GM12864 (cell line): ENCODE results near the gene NRM.
"Not testable (repeated sequence)": the region's sequence is repeated elsewhere in the genome, so short reads cannot be mapped to it uniquely, and the experiment has no call there.

Source experiments
- DNase-seq: peaks from one replicate; pipeline ENCODE4 v3.0.0-alpha.2; 2011; ENCODE audit warnings: low read depth
- H3K4me3 ChIP-seq: 2 replicates; pipeline ENCODE4 v1.5.1; 2011; ENCODE audit warnings: mild to moderate bottlenecking, low read depth, low read length, control low read depth
- TF ChIP-seq, protein P1 (sequence below): IDR thresholded peaks from 2 replicates; pipeline ENCODE4 v1.5.1; 2011; ENCODE audit warnings: low read depth, mild to moderate bottlenecking, moderate library complexity, low read length, control low read depth, inconsistent platforms; ENCODE audit errors: missing control alignments

NRM gene

DNA sequence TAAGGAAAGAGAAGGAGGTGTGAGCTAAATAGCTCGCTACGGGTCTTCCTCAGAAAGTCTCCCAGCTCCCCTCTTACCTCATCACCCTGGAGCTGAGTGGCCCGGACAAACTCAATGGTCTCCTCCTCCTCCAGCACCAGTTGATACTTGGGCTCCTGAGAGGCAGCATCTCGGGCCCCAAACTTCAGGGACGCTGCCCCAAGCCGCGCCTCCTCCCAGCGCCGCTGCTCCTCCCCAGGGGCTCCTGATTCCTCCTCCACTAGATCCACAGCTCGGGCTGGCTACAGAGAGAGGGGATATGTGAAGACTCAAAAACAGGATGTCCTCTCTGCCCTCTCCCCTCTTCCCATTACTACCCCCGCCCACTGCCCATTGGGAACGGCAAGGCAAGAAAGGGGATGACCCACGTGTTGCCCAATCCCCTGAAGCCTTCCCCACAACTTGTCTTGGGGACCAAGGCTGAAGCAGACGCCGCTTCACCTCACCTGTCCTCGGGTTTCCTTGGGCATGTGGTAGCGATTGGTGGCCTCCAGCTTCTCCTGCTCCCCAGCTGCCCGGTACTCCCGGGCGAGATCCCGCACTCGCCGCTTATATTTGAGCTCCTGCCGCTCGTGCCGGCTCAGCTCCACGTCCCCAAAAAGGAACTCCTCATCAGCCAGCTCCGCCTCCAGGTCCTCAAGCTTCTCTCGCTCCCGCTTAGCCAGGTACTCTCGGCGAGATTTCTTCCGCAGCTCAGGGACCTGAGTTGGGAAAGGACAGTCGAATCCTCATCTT is 25.6 kb downstream of the NRM start:
- TF ChIP-seq, protein P1, sequence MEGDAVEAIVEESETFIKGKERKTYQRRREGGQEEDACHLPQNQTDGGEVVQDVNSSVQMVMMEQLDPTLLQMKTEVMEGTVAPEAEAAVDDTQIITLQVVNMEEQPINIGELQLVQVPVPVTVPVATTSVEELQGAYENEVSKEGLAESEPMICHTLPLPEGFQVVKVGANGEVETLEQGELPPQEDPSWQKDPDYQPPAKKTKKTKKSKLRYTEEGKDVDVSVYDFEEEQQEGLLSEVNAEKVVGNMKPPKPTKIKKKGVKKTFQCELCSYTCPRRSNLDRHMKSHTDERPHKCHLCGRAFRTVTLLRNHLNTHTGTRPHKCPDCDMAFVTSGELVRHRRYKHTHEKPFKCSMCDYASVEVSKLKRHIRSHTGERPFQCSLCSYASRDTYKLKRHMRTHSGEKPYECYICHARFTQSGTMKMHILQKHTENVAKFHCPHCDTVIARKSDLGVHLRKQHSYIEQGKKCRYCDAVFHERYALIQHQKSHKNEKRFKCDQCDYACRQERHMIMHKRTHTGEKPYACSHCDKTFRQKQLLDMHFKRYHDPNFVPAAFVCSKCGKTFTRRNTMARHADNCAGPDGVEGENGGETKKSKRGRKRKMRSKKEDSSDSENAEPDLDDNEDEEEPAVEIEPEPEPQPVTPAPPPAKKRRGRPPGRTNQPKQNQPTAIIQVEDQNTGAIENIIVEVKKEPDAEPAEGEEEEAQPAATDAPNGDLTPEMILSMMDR: no peak
- DNase-seq: no peak
- H3K4me3 ChIP-seq: no peak overlapping the region

DNA sequence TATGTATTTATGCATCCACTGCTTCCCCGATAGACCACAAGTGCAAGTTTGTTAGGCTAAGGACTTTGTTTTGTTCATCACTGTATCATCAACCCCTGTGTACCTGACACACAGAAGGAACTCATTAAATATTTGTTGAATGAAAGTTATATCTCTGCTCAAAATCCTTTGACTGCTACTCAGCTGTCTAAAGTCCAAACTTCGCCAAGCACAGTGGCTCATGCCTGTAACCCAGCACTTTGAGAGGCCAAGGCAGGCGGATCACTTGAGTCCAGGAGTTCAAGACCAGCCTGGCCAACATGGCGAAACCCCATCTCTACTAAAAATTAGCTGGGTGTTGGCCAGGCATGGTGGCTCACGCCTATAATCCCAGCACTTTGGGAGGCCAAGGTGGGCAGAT is 32.9 kb downstream of the NRM start:
- H3K4me3 ChIP-seq, DNase-seq: not testable (repeated sequence)

DNA sequence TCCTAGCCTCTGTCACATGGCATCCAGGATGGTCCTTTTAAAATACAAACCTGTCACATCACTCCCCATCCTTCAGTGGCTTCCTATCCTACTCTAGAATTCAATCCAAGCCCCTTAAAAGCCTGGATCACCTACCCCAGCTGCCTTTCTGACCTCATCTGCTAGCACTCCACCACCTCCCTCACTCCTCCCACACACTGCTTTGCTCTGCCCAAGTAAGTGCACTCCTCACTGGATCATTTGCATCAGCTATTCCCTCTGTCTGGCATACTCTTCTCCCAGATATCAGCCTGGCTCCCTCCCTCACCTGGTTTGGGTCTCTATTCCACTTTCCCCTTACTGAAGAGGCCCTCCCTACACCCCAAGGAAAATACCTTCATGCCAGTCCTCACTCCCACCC is 33.3 kb downstream of the NRM start:
- TF ChIP-seq, protein P1: no peak
- no peak for DNase-seq
- no peak overlapping the region for H3K4me3 ChIP-seq

DNA sequence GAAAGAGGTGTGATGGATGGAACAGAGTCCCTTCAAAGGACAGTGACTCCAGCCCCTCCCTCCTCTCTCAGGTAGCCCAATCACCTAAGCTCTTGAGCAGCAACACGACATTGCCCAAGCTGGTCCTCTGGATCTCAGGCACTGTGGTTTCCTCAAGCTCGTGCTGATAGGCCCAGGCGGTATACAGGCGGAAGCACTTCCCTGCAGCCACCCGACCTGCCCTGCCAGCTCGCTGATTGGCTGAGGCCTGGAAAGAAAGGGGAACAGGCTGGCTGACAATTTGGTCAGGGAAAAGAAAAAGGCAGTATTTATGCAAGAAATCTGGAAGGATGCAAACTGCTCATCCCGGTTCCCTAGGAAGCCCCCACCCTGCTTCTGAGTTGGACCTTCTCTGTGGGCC is 34.3 kb downstream of the NRM start:
- DNase-seq: no peak
- TF ChIP-seq, protein P1: no peak
- no peak overlapping the region for H3K4me3 ChIP-seq

DNA sequence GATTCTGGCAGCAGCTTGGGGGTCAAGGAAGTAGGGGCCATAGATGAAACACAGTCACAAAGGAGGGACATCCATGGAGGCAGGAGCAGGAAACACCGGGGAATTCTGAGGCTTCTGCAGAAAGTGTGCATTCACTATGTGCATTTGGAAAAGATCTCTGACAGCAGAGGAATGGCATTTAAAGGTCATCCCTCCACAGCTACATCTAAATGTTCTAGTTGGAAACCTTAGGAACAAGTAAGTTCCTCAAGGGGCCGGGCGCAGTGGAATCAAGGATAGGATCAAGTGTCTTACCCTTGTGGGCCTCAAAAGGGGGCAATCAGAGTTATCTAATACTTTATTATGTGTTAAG is 35.1 kb downstream of the NRM start:
- TF ChIP-seq, protein P1: no peak
- no peak for DNase-seq
- H3K4me3 ChIP-seq: no peak overlapping the region

DNA sequence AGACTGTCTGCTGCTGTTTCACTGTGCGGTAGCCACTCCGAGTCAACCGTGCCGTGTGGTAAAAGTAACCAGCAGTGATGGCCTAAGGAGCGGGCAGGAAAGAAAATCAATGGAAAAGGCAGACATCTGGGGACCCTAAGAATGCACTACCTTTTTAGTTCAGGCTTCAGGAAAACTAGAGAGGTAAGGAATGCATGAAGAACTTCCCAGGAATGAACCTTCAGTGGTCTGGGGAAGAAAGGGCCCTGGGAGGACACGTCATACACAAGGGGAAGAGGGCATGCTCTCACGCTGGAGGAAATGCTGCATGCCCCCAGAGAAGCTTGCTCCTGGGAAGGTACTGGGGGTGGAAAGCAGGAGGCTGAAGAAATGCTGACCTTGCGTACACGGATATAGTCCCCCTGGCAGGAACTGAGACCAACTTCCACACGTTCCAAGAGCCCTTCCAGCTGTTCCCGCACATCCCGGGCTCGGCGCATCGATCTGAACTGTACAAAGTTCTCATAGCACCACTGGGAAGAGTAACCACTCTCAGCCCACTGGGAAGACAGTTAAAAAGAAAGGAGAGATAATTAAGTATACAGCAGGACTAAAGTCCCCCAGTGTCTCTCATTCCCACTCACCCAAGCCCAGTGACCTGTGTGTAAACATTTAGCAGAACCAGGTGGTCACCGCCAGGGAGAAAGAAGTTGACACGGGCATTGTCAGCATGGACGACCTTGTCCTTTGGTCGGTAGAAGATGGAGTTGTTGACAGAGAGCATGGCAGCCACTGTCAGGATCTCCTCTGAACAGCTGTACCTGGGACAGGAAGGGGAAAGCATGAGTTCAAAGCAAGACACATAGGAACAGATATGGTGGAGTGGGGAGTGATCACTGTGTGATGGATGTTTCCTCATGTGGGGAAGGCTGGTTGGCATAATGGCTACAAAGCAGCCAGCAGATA is 35.7 kb downstream of the NRM start:
- H3K4me3 ChIP-seq: no peak overlapping the region
- no peak for DNase-seq
- TF ChIP-seq, protein P1: no peak

DNA sequence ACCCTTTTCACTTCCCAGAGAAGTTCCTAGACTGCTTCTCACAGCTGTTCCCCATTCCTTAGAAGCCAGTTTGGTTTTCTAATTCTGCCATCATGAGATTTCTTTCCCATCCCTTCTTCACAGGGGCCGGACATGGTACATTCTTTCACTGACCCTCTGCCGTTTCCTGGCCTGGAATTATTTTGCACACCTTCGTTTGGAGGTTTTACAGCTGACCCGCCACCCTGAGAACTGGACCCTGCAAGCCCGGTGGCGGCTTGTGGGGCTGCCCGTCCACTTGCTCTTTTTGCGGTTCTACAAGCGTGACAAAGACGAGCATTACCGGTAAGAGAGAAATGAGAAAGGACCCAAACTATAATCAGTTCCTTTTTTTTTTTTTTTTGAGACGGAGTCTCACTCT is 39.6 kb downstream of the NRM start:
- H3K4me3 ChIP-seq: no peak overlapping the region
- TF ChIP-seq, protein P1: no peak
- no peak for DNase-seq
